HCT116 (cell line): ENCODE results near the gene ERC2. TPM values are rescaled to one million over a fixed set of nuclear protein-coding genes. Genes with fewer than 3 reads are reported as not detected.

Experiments used
- ATAC-seq: fragments of 200-7000 bp; cut with Tn5 transposase; 2 replicates; pipeline ENCODE4 v1.9.1; 2020; ENCODE audit warnings: mild to moderate bottlenecking, moderate library complexity
- BruUV-seq: library from RNA; stranded (reverse); fragments of 400-500 nt; replicated peaks from 2 replicates; lab custom pipeline; 2021; lab: Mats Ljungman, UMichigan
- CTCF ChIA-PET: fragments of 300-600 bp; sonication (Branson Sonifier 250); formaldehyde crosslinking; loops from one replicate; lab custom pipeline; 2021; ENCODE audit warnings: antibody characterized with exemption; lab: Charles Lee
- POLR2A ChIA-PET: fragments of 300-600, 350-600 bp; sonication (Branson Sonifier 250); formaldehyde crosslinking; loops from one replicate; lab custom pipeline; 2021; ENCODE audit warnings: antibody characterized with exemption; lab: Charles Lee
- RAD21 ChIA-PET, 2 experiments: fragments of 300-600 bp; sonication (Branson Sonifier 250); formaldehyde crosslinking; loops; one replicate each; lab custom pipeline; 2023; ENCODE audit warnings: low total read pairs in 2 of 2; ENCODE audit not compliant: uncharacterized antibody in 2 of 2, unreplicated experiment in 2 of 2, low non-redundant PET in 1 of 2; lab: Charles Lee
- DNase-seq: peaks from one replicate; pipeline ENCODE4 v3.0.0-alpha.2; 2010; ENCODE audit warnings: low read depth, low spot score
- H2AFZ ChIP-seq: fragments of 200-600 bp; shearing (Covaris generic), sonication (generic); 2 replicates; pipeline ENCODE4 v1.6.1; 2017; ENCODE audit warnings: low read depth, mixed run types, mixed read lengths, antibody characterized with exemption, low read length; ENCODE audit not compliant: poor library complexity, severe bottlenecking
- H3K27ac ChIP-seq: 2 replicates; pipeline ENCODE4 v1.5.1; 2012; ENCODE audit warnings: low read depth, low read length
- H3K27me3 ChIP-seq: fragments of 200-600 bp; sonication (generic); 2 replicates; pipeline ENCODE4 v1.6.1; 2016; ENCODE audit warnings: mixed run types, low read length, mixed read lengths; ENCODE audit not compliant: insufficient read depth
- H3K36me3 ChIP-seq, 2 experiments: fragments of 200-500 bp in 1 of 2; fragments of 200-600 bp in 1 of 2; sonication (Bioruptor generic) in 1 of 2; sonication (generic) in 1 of 2; 2 replicates each; pipeline versions ENCODE4 v1.5.1 to v1.6.1; 2014 to 2016; ENCODE audit warnings: low read length in 2 of 2, inconsistent platforms in 1 of 2, mixed read lengths in 1 of 2, mixed run types in 1 of 2; ENCODE audit not compliant: insufficient read depth in 2 of 2, control insufficient read depth in 1 of 2
- H3K4me1 ChIP-seq, 2 experiments: fragments of 200-600 bp in 1 of 2; sonication (generic) in 1 of 2; 2 replicates each; pipeline versions ENCODE4 v1.5.1 to v1.6.1; 2012 to 2017; ENCODE audit warnings: low read length in 2 of 2, inconsistent platforms in 1 of 2, mild to moderate bottlenecking in 1 of 2, mixed read lengths in 1 of 2, mixed run types in 1 of 2, moderate library complexity in 1 of 2; ENCODE audit not compliant: insufficient read depth in 2 of 2, control insufficient read depth in 1 of 2
- H3K4me2 ChIP-seq: fragments of 200-600 bp; sonication (generic); 2 replicates; pipeline ENCODE4 v1.6.1; 2017; ENCODE audit warnings: mixed run types, low read length, mixed read lengths
- H3K4me3 ChIP-seq, 2 experiments: fragments of 200-600 bp in 1 of 2; sonication (generic) in 1 of 2; replicated peaks in 1 of 2; 2 replicates each; pipeline ENCODE4 v1.5.1; 2011 to 2016; ENCODE audit warnings: low read length in 2 of 2, control low read depth in 1 of 2, low read depth in 1 of 2, mild to moderate bottlenecking in 1 of 2, mixed read lengths in 1 of 2, mixed run types in 1 of 2
- H3K79me2 ChIP-seq: fragments of 200-600 bp; sonication (generic); 2 replicates; pipeline ENCODE4 v1.6.1; 2017; ENCODE audit warnings: mild to moderate bottlenecking, mixed run types, low read length, moderate library complexity, mixed read lengths; ENCODE audit not compliant: insufficient read depth
- H3K9ac ChIP-seq: fragments of 200-600 bp; sonication (generic); 2 replicates; pipeline ENCODE4 v1.6.1; 2016; ENCODE audit warnings: low read length, mixed read lengths
- H3K9me2 ChIP-seq: fragments of 200-600 bp; sonication (generic), shearing (Covaris generic); 2 replicates; pipeline ENCODE4 v1.6.1; 2017; ENCODE audit warnings: mixed run types, mild to moderate bottlenecking, moderate library complexity; ENCODE audit not compliant: insufficient read depth
- H3K9me3 ChIP-seq, 2 experiments: fragments of 200-500 bp in 1 of 2; fragments of 200-600 bp in 1 of 2; sonication (Bioruptor generic) in 1 of 2; sonication (generic) in 1 of 2; 2 replicates each; pipeline ENCODE4 v1.6.1; 2014 to 2017; ENCODE audit warnings: low read length in 2 of 2, mixed read lengths in 2 of 2, inconsistent platforms in 1 of 2, low read depth in 1 of 2, mild to moderate bottlenecking in 1 of 2, mixed run types in 1 of 2, moderate library complexity in 1 of 2; ENCODE audit not compliant: control insufficient read depth in 1 of 2, insufficient read depth in 1 of 2
- H4K20me1 ChIP-seq: fragments of 200-600 bp; sonication (generic), shearing (Covaris generic); 2 replicates; pipeline ENCODE4 v1.6.1; 2017; ENCODE audit warnings: mixed run types, mild to moderate bottlenecking, moderate library complexity; ENCODE audit not compliant: insufficient read depth
- ATF3 ChIP-seq: IDR thresholded peaks from 2 replicates; pipeline ENCODE4 v1.6.1; 2012
- CTCF ChIP-seq, 3 experiments: fragments of 200-600 bp in 1 of 3; sonication (generic) in 1 of 3; IDR thresholded peaks in 2 of 3; conservative IDR thresholded peaks in 1 of 3; 2 replicates each; pipeline ENCODE4 v1.5.1; 2012 to 2017; ENCODE audit warnings: low read depth in 2 of 3, low read length in 2 of 3, antibody characterized with exemption in 1 of 3, borderline replicate concordance in 1 of 3, control low read depth in 1 of 3, mild to moderate bottlenecking in 1 of 3, mixed read lengths in 1 of 3, mixed run types in 1 of 3, moderate library complexity in 1 of 3; ENCODE audit not compliant: insufficient read depth in 1 of 3
- EGR1 ChIP-seq: IDR thresholded peaks from 2 replicates; pipeline ENCODE4 v1.6.1; 2012; ENCODE audit warnings: low read depth
- ELF1 ChIP-seq: IDR thresholded peaks from 2 replicates; pipeline ENCODE4 v1.6.1; 2012; ENCODE audit warnings: low read depth, borderline replicate concordance
- EZH2 ChIP-seq: fragments of 200-600 bp; sonication (generic); IDR thresholded peaks from 2 replicates; pipeline ENCODE4 v1.6.1; 2017; ENCODE audit warnings: antibody characterized with exemption, mixed run types
- EZH2phosphoT487 ChIP-seq: fragments of 200-600 bp; IDR thresholded peaks from 2 replicates; pipeline ENCODE4 v1.6.1; 2018; ENCODE audit warnings: antibody characterized with exemption, borderline replicate concordance
- JUND ChIP-seq: IDR thresholded peaks from 2 replicates; pipeline ENCODE4 v1.6.1; 2012
- MAX ChIP-seq: IDR thresholded peaks from 2 replicates; pipeline ENCODE4 v1.6.1; 2012
- POLR2A ChIP-seq: IDR thresholded peaks from 2 replicates; pipeline ENCODE4 v1.7.0; 2011; ENCODE audit warnings: borderline replicate concordance; ENCODE audit not compliant: insufficient read depth, insufficient read length; ENCODE audit errors: extremely low read depth
- POLR2AphosphoS5 ChIP-seq: IDR thresholded peaks from 2 replicates; pipeline ENCODE4 v1.6.1; 2011; ENCODE audit warnings: mild to moderate bottlenecking, low read depth, low read length, moderate library complexity
- RAD21 ChIP-seq: IDR thresholded peaks from 2 replicates; pipeline ENCODE4 v1.6.1; 2012; ENCODE audit warnings: low read depth, mild to moderate bottlenecking
- TCF7L2 ChIP-seq: IDR thresholded peaks from 2 replicates; pipeline ENCODE4 v1.7.0; 2011; ENCODE audit warnings: borderline replicate concordance, inconsistent platforms; ENCODE audit not compliant: insufficient read depth, insufficient read length; ENCODE audit errors: extremely low read depth
- ZBTB33 ChIP-seq: IDR thresholded peaks from 2 replicates; pipeline ENCODE4 v1.6.1; 2011; ENCODE audit warnings: mild to moderate bottlenecking, low read length, moderate library complexity; ENCODE audit not compliant: insufficient replicate concordance; ENCODE audit errors: extremely low read depth
- ZFX ChIP-seq: fragments of 450-650 bp; IDR thresholded peaks from 2 replicates; pipeline ENCODE4 v1.6.1; 2017
- ZNF274 ChIP-seq: fragments of 200-500 bp; sonication (Bioruptor generic); IDR thresholded peaks from 2 replicates; pipeline ENCODE4 v1.6.1; 2014; ENCODE audit warnings: mild to moderate bottlenecking, low read depth, low read length, inconsistent platforms
- intact Hi-C: fragments of 100-400 bp; cut with micrococcal nuclease; formaldehyde crosslinking; loops from 2 replicates; pipeline ENCODE4 v1.10.0; 2022
- total RNA-seq: library from RNA; stranded (reverse); gene quantifications from one replicate; pipeline ENCODE4 v1.2.1, GENCODE V29; 2021; ENCODE audit not compliant: unreplicated experiment

ERC2 gene
- total RNA-seq, 1 experiment from 2014 or later = not detected

- TF ChIP-seq ZNF274 = no peak
- TF ChIP-seq POLR2A = no peak
- TF ChIP-seq MAX = no peak
- no peak for TF ChIP-seq ATF3
- no peak for TF ChIP-seq TCF7L2
- no peak for TF ChIP-seq RAD21
- TF ChIP-seq EZH2phosphoT487 = no peak
- no peak for TF ChIP-seq EGR1
- no peak for TF ChIP-seq ZFX
- TF ChIP-seq CTCF (IDR thresholded peaks at IDR 0.05 in 2 of 3, conservative IDR thresholded peaks at IDR 0.05 in 1 of 3; ENCODE audit: borderline replicate concordance in 1 of 3, insufficient read depth in 1 of 3, low read depth in 2 of 3, low read length in 2 of 3) = no peak
- no peak for TF ChIP-seq EZH2
- TF ChIP-seq ELF1 = no peak
- no peak for TF ChIP-seq JUND
- TF ChIP-seq ZBTB33 = no peak
- TF ChIP-seq POLR2AphosphoS5 = no peak
- TF ChIP-seq, all 23 proteins: peak for 0
- DNase-seq (no peak), ATAC-seq (no peak)
- H3K9me3 ChIP-seq = peaks cover 0 to 4% of the 10 kb centered on the region in 2 experiments; a peak in 2 of 4 replicates
- no peak overlapping the region for H3K4me2 ChIP-seq
- no peak overlapping the region for H3K4me3 ChIP-seq
- H3K9me2 ChIP-seq = no peaks in the 10 kb centered on the region
- RAD21 ChIA-PET = no interaction called here
- POLR2A ChIA-PET = no interaction called here
- CTCF ChIA-PET = no interaction called here
- H3K27me3 ChIP-seq = no peaks in the 10 kb centered on the region
- H3K27ac ChIP-seq = no peak overlapping the region
- H2AFZ ChIP-seq = no peak overlapping the region
- intact Hi-C loops = no loop called here
- H3K9ac ChIP-seq = no peak overlapping the region
- H3K36me3 ChIP-seq = no peaks in the 10 kb centered on the region
- no peaks in the 10 kb centered on the region for H3K4me1 ChIP-seq
- no peaks in the 10 kb centered on the region for H4K20me1 ChIP-seq
- no peaks in the 10 kb centered on the region for H3K79me2 ChIP-seq
- no TSS peak for BruUV-seq
Measured at GRCh38 chr3:55511895-55512570, 956.2 kb downstream of the ERC2 start.
